ENCODE measurements around the gene CX3CR1. TPM values are rescaled to one million over a fixed set of nuclear protein-coding genes. Genes with fewer than 3 reads are reported as not detected.

The CX3CR1 gene
- total RNA-seq, 1 donor from 2014 or later, result 0.26 TPM

DNA sequence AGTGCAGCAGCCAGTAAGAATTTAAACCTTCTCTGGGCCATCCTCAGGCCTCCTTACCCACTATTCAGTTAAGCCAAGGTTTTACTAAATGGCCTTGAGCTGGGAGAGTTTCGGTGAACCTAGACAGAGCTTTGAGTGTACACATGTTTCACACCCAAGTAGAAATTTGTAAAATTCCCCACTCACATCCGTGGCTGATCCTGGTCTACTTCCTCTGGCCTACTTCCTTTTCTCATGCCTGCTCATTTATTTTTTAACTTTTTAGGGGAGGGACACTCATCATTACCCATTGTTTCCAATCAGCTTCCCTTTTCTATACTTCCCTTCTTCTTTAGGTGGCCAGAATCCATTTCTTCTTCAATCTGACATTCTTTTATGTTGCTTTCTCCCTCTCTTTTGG, 7.6 kb downstream of the CX3CR1 start:
- Mint-ChIP-seq H3K4me1 (no peaks in the 10 kb centered on the region), H3K27ac (ENCODE audit: unreplicated experiment) (no peak overlapping the region), H3K36me3 (ENCODE audit: low read depth) (no peaks in the 10 kb centered on the region), H3K27me3 (ENCODE audit: low read depth) (peaks cover 14% of the 10 kb centered on the region), H3K4me3 (no peak overlapping the region), H3K9me3 (no peaks in the 10 kb centered on the region)
- TF ChIP-seq, protein P1, sequence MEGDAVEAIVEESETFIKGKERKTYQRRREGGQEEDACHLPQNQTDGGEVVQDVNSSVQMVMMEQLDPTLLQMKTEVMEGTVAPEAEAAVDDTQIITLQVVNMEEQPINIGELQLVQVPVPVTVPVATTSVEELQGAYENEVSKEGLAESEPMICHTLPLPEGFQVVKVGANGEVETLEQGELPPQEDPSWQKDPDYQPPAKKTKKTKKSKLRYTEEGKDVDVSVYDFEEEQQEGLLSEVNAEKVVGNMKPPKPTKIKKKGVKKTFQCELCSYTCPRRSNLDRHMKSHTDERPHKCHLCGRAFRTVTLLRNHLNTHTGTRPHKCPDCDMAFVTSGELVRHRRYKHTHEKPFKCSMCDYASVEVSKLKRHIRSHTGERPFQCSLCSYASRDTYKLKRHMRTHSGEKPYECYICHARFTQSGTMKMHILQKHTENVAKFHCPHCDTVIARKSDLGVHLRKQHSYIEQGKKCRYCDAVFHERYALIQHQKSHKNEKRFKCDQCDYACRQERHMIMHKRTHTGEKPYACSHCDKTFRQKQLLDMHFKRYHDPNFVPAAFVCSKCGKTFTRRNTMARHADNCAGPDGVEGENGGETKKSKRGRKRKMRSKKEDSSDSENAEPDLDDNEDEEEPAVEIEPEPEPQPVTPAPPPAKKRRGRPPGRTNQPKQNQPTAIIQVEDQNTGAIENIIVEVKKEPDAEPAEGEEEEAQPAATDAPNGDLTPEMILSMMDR (conservative IDR thresholded peaks at IDR 0.05), result no peak
- DNase-seq (ENCODE audit: low read depth, low spot score), result no peak

DNA sequence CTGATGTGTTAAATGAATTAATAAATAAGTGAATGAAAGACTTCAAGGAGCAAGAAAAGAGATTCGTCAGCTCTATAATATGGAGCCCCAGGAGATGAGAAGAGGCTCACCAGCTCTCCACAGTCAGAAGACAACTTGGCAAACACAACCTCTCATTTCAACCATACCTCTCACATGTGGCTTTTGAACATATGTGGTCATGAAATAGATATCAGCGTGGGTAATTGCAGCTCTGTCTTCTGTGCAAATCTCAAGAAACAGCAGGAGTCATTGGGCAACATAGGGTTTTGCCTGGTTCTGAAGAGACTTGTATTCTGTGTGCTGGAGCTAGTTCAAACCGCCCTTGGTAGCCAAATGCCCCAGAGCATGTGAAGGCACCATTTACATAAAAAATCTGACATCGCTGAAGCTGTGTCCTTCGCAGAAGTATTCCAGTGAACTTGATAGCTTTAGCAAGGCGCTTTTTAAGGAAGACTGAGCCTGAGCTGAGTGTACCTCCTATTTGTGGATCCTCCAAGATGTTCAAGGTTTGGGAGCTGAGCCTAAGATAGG, 8.4 kb downstream of the CX3CR1 start:
- H3K4me1 Mint-ChIP-seq, result no peaks in the 10 kb centered on the region
- no peak overlapping the region for H3K4me3 Mint-ChIP-seq
- TF ChIP-seq, protein P1 (conservative IDR thresholded peaks at IDR 0.05), result no peak
- no peaks in the 10 kb centered on the region for H3K9me3 Mint-ChIP-seq
- H3K27ac Mint-ChIP-seq (ENCODE audit: unreplicated experiment), result no peak overlapping the region
- H3K27me3 Mint-ChIP-seq (ENCODE audit: low read depth), result peaks cover 11% of the 10 kb centered on the region
- H3K36me3 Mint-ChIP-seq (ENCODE audit: low read depth), result no peaks in the 10 kb centered on the region
- no peak for DNase-seq (ENCODE audit: low read depth, low spot score)

DNA sequence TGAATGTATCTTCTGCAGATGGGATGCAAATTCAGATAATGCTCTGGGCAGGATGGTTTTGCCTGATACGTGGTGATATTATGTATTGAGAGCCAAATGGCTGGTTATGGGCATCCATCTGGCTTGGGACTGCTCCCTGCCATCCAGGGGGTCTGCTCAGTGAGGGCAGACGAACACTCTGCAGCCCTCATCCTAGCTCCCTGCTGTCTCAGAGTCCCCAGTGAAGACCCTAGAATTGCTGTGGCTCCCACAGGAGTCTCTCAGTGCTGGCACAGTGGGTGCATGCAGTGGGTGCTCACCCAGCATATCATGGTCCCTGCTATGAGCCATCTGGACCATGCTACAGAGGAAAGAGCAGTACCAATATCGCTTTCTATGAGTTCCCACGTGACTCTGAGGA, 10.3 kb downstream of the CX3CR1 start:
- peaks cover 6% of the 10 kb centered on the region for H3K27me3 Mint-ChIP-seq (ENCODE audit: low read depth)
- no peak for DNase-seq (ENCODE audit: low read depth, low spot score)
- no peaks in the 10 kb centered on the region for H3K4me1 Mint-ChIP-seq
- TF ChIP-seq, protein P1 (conservative IDR thresholded peaks at IDR 0.05), result no peak
- no peaks in the 10 kb centered on the region for H3K36me3 Mint-ChIP-seq (ENCODE audit: low read depth)
- no peak overlapping the region for H3K27ac Mint-ChIP-seq (ENCODE audit: unreplicated experiment)
- no peaks in the 10 kb centered on the region for H3K9me3 Mint-ChIP-seq
- no peak overlapping the region for H3K4me3 Mint-ChIP-seq

DNA sequence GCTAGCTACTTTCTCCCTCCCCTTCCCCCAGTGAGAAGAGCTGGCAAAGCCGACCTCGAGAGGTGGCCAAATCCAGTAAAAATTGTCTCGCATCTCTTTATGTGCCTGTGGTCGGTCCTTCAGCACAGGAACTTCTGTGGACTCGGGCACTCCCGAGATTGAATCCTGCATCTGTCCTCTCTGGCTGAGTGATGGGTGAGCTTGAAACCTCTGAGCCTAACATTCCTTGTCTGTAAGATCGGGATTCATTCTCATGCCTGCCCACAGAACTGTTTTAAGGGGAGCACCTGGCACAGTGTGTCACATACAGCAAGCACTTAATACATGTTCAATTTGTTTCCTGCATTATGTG, 11.3 kb downstream of the CX3CR1 start:
- peaks cover 13% of the 10 kb centered on the region for H3K27me3 Mint-ChIP-seq (ENCODE audit: low read depth)
- TF ChIP-seq, protein P1 (conservative IDR thresholded peaks at IDR 0.05), result no peak
- no peaks in the 10 kb centered on the region for H3K9me3 Mint-ChIP-seq
- H3K4me3 Mint-ChIP-seq, result no peak overlapping the region
- DNase-seq (ENCODE audit: low read depth, low spot score), result no peak
- no peaks in the 10 kb centered on the region for H3K36me3 Mint-ChIP-seq (ENCODE audit: low read depth)
- H3K4me1 Mint-ChIP-seq, result no peaks in the 10 kb centered on the region
- no peak overlapping the region for H3K27ac Mint-ChIP-seq (ENCODE audit: unreplicated experiment)

DNA sequence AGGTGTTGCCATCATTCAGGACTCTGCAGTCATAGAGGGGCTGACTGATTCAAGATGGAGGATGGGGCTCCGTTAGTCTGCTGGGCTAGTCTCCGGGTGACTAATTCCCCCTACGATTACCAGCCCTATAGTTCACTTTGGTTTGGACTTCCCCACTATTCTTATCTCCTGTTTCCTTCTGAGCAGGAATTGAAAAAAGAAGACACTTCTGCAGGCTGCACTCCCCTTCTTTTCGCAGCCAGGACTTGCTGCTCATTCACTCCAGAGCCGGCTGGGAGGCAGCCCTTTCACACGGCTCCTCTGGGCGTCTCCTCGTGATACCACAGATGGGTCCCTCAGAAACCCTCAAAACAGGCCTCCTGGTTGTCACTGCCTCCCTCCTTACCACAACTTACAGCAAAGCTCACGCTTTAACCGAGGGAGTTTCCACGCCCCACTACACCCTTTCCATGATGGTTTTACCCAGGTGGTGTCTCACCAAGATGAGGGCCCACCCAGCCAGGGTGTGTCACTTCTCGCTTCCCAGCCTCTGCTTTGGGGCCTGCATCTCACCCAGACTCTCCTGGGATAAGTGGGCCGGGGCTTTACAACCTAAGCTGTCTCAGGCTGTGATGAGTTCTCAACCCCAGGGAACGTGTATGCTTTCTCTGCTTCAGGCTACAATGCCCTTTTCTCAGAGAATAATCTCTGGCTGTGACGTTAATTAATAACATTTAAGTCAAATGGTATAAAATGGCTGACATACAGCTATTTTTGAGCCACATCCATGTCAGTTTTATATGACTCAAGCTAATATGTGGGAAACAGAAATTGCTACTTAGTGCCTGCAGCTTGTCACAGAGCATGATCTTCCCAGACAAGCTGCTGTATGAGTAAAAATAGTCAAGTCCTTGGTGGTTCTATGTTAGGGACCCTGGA, 11.9 kb downstream of the CX3CR1 start:
- Mint-ChIP-seq H3K9me3 (no peaks in the 10 kb centered on the region), H3K27me3 (ENCODE audit: low read depth) (peaks cover 19% of the 10 kb centered on the region), H3K4me3 (no peak overlapping the region), H3K36me3 (ENCODE audit: low read depth) (no peaks in the 10 kb centered on the region), H3K27ac (ENCODE audit: unreplicated experiment) (no peak overlapping the region), H3K4me1 (no peaks in the 10 kb centered on the region)
- TF ChIP-seq, protein P1 (conservative IDR thresholded peaks at IDR 0.05), result no peak
- DNase-seq (ENCODE audit: low read depth, low spot score), result no peak
